Eye (tissue), 1 donor: ENCODE data around the gene VPS45.

Experiments
- DNase-seq: peaks from one replicate; pipeline ENCODE4 v3.0.0-alpha.2; 2015

The VPS45 gene

GRCh38 chr1:150076066-150076465, 8.5 kb downstream of the VPS45 start:
- DNase-seq, result no peak

DNA sequence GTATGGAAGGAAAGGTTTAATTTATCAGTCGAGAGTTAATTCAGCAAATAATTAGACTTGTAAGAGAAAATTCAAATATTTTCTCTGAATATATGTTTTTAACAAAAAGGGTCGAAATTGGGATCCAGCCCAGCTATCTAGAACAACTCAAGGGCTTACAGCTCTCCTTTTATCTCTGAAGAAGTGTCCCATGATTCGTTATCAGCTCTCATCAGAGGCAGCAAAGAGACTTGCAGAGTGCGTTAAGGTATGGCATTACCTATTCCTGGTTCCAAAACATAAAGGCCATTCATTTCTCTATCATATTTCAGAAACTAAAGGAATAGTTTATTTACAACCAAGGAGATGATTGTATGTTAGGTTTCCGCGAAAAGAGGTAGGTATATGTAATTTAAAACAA, 9.4 kb downstream of the VPS45 start:
- no peak for DNase-seq

DNA sequence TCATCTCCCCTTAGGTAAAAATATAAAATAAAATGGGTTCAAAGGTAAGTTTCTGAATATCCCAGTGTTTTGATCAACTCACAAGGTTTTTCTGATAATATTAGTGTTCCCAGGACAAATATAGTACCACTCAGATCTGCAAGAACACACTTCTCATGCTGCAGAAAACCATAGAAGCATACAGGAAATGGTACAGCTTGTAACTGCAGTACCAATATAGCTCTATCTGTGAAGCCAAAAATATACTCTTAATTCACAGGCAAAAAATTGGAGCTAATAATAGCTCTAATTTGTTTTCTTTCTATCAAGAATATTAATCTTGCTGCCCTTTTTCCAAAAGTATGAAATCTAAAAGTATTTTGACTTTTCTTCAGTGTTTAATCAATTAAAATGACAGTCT, 13.2 kb downstream of the VPS45 start:
- no peak for DNase-seq

DNA sequence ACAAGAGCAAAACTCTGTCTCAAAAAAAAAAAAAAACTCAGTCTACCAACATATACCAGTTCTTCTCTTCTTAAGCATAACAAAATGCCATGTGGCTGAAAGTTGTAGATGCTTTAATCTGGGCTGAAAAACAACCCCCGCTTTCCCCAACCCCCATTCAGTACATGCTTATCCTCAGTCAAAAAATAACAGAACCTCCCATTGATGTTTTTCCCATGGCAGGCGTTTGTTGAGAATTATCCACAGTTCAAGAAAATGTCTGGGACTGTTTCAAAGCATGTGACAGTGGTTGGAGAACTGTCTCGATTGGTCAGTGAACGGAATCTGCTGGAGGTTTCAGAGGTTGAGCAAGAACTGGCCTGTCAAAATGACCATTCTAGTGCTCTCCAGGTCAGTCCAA, 14.9 kb downstream of the VPS45 start:
- DNase-seq, result no peak

- no peak for DNase-seq
Measured at GRCh38 chr1:150083907-150084306, 16.3 kb downstream of the VPS45 start.

DNA sequence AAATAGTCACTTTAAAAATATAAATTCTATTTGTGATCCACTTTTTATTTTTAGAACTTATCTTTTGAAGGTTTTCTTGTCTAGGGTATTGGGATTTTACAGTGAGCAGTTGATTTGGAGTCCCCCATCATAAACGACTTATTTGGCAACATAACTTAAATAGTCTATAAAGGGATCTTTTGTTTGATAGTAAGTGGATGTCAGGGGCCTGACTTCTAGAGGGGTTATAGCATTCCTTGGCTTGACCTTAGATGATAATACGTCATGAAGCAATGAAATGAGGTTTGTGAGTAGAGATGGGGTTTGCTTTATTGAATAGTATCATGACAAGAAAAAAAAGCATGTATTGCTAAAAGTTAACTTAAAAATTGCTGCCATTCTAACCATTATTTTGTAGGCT, 17.8 kb downstream of the VPS45 start:
- DNase-seq, result no peak

- DNase-seq, result no peak
Measured at GRCh38 chr1:150087415-150087814, 19.8 kb downstream of the VPS45 start.

DNA sequence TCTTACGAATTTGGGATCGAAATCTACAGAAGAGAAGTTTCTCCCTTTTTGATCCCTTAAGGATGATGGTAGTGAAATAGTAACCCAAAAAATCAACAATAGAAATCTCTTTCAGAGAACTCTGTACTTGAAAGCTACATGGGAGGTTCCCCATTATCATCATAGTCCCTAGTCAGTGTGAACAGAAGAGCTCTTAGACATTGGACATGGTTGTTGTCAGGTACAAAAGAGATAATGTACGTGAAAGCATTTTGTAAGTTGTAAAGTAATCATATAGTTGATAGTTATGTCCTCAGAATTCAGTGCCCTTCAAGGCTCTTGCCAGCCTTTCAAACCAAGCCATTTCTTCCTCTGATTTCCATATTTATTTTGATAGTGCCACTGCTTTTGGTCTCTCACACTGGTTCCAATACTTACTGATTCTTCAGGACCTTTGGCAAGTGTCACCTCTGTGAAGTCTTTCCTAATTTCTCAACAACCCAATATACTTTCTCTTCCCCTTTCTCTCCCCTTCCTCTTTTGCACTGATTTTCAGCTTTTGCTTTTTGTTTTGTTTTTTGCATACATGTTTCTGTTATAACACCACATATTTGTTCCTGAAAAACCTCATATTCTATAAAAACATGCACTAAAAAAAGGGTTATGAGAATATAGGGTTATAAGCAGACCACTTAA, 22.4 kb downstream of the VPS45 start:
- DNase-seq, result no peak

GRCh38 chr1:150092180-150092791, 24.7 kb downstream of the VPS45 start:
- no peak for DNase-seq

DNA sequence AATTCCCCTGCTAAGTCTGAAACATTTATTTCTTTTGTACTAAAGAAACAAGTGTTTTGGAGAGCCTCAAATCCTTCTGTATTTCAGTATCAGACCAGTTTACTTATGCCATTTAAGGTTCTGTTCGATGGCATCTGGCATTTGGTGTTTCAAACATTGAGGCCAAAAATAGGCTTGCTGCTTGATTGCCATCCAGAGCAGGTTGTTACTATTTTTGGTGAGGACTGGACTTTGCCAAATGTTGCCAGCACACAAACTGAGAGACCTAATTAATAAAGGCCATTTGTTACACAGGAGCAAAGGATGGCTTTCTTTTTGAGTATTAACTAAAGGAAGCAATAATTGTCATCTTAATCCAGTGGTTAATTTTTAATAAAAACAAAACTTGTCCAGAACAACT, 26.2 kb downstream of the VPS45 start:
- DNase-seq, result no peak

DNA sequence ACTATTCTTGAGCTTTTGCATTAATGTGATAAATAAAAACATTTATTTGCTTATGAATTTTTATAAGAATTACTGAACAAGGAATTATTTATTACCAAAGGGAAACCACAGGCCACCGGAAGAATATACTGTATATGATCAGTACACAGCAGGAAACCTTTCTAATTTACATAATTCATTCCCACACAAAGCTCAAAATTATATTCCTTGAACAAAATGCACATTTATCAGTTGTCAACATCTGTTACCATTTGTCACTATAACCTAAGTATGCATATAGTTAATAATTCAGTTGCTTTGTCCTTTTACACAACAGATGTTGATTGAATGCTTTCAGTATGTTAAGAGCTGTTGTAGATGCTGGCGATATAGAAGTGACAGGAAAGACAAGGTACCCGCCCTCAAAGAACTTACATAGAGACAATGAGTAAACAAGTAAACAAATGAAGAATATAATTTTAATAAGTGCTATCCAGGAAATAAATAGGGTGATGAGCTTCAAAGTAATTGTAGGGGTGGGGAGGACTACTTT, 27.2 kb downstream of the VPS45 start:
- no peak for DNase-seq

GRCh38 chr1:150102986-150103385, 35.4 kb downstream of the VPS45 start:
- no peak for DNase-seq

- no peak for DNase-seq
Measured at GRCh38 chr1:150106341-150106740, 38.8 kb downstream of the VPS45 start.

GRCh38 chr1:150109586-150109985, 42.0 kb downstream of the VPS45 start:
- no peak for DNase-seq

DNA sequence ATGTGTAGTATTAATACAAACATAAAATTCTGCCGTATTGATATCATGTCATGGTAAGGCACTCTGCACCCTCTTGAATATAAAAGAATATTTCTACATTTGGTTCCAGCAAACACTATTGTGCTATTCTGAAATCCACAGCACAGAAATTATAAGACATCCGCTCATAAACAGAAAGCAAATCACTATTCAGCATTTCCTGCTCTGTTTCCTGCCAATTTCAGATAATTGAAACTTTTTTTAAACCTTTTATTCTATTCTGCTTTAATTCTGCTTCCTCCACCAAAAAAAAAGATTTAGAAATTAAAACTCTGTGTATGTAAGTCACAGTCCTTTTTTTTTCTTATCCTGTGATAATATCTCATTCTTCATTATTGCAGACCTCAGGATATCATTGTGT, 42.5 kb downstream of the VPS45 start:
- no peak for DNase-seq

GRCh38 chr1:150111670-150112069, 44.1 kb downstream of the VPS45 start:
- DNase-seq, result no peak

DNA sequence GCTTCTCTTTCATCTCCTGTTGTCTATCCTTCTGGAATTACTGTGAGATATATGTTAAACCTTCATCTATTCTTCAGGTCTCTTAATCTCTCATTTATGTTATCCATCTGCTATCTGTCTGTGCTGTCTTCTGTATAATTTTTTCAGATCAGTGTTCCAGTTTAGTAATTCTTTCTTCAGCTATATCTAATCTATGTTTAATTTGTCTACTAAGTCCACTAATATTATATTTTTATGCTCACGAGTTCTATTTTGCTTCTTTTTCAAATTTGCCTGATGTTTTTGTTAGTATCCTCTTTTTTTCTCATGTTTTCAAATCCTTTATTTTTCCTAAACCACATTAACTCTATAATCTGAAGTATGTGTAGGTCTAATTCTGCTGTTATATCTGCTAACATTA, 47.5 kb downstream of the VPS45 start:
- no peak for DNase-seq

DNA sequence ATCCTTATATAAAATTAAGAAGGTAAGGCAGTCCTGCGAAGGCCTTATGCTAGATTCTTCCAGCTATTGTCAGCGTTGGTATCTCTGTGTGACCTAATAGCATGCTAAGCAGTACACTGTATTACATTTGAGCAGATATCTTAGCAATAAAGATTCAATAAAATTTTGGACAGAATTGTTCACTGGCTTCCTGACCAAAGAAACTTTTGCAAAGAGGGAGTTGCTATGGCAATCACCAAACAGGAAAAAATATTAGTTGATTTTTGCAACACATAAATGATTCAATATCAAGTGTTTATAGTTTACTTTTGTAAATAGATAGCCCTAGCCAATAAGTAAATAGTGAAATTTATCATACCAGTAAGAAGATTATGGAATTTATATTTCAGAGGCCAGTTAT, 51.1 kb downstream of the VPS45 start:
- no peak for DNase-seq

DNA sequence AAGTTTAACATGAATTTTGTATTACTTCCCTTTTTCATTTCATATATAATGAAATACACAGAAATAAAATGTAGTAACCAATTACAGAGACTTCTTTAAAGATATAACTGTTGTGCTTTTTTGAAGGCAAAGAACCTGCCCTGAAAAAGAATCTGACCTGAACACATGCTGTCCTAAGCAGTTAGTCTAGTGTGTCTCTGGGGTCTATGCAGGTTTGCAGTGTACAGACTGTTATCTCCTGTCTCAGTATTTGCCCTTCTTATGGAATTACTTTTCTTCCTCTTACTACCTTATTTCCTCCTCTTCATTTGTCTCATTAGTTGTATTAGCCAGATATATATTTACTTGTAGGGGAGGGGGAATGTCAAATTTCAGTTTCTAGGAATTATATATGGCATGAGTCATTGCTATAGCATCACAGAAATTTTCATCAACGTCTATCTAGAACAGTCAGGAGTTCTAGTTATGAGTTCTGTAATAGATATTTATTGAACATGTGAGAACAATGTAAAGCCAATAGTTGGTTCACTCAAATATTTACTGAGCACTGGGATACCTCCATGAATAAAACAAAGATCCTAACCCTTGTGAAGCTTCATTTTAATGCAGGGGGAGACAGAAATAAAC, 53.8 kb downstream of the VPS45 start:
- no peak for DNase-seq

DNA sequence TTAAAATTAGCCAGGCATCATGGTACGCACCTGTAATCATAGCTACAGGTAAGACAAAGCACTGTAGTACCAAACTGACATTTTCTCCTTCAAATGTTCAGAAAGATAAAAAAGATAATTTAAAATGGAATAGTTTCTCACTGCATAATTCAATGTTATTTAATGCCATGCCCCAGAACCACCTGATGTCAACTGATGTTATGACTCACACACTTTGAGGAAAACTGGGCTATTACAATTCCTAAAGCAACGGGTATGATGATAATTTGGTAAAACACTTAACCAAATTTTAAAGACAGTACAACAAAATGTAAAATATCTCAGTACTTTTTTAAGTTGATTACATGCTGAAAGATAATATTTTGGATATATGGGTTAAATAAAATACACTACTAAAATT, 59.2 kb downstream of the VPS45 start:
- DNase-seq, result no peak

- no peak for DNase-seq
Measured at GRCh38 chr1:150127464-150127863, 59.9 kb downstream of the VPS45 start.

- DNase-seq, result no peak
Measured at GRCh38 chr1:150127868-150128267, 60.3 kb downstream of the VPS45 start.

DNA sequence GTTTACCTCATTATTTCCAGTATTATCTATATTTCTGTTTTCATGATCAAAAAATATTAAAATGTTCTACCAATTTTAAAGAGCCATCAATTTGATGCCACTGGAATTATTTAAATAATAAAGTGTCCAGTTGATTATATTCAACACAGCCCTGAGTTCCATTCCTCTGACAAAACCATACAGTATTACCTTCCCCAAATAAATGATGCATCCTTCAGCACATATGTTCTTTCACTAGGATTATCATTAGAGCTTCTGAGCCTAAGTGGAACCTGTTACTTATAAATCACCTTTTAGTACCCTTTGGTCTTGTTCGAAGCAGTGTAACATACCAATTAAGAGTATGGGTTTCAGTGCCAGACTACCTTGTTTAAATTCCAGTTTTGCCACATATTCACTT, 64.8 kb downstream of the VPS45 start:
- no peak for DNase-seq

DNA sequence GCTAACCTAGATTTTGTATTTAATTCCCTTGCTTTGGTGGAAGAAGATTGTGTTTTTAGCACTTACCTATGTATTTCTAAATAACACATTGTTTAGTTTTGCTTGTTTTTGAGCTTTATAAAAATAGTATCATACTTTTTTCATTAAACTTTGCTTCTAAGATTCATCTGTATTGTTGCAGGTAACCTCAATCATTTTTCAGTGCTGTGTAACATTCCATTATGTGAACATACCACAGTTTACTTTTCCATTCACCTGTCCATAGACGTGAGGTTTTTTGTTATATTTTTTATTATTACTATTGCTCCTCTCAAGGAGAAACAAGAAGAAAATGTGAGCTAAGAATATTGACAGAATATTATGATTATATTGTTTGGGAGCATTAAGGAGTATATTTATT, 67.0 kb downstream of the VPS45 start:
- no peak for DNase-seq
